Measurements from ENCODE around the gene UNC5CL.

- TF ChIP-seq CTCF (IDR thresholded peaks at IDR 0.05; ENCODE audit: insufficient read depth, low read length, poor library complexity, severe bottlenecking) (no peak), EZH2phosphoT487 (conservative IDR thresholded peaks at IDR 0.05; ENCODE audit: low read length) (no peak)
Measured at GRCh38 chr6:41022294-41022693, 16.7 kb downstream of the UNC5CL start.

Measured in SU-DHL-6 (cell line).